ENCODE results near the gene SCARB1. TPM values are rescaled to one million over a fixed set of nuclear protein-coding genes. Genes with fewer than 3 reads are reported as not detected.

SCARB1 gene
- total and polyA plus RNA-seq, 2 experiments from 2014 or later: 31.0 to 62.5 TPM

DNA sequence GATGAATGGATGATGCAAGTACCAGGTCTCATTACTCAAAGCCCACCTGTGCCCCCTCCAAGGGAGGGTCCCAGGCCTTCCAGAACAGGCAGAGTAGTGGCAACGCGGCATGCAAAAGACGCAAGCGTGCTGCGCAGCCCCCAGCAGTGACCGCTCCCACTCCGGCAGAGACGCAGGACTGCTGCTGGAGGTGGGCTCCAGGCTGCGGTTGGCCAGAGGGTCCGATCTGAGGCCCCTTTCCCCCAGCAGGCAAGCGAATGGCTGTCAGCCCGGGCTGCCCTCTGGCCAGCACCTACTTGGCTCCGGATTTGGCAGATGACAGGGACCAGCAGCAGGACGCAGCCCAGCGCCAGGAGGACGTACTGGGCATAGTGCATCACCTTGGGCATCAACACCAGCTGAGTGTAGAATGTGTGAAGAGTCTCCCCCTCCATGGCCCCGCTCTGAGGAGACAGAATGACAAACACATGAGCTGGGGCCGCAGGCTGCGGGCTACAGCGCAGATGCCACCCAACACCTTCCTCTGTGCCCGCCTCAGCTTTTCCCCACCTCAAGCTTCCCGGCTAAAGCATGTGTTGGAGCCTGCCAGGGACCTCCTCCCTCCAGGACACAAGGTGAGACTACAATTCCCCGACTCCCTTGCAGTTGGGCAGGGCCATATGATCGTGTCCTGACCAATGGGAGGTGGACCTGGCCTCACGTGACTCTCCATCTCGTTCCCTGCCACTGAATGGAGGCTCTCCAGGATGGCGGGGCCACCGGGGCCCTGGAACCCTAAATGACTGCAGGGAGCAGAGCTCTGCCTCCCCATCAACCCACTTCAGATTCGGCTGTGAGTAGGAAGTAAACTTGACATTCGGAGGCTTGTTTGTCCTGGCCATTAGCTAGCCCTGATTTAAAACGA is 77.4 kb downstream of the SCARB1 start (continued):
- TF ChIP-seq ZNF462 (CRISPR knock-in tag; IDR thresholded peaks at IDR 0.05) (no peak), ZNF331 (CRISPR knock-in tag; IDR thresholded peaks at IDR 0.05; ENCODE audit: low read depth) (no peak), CREB1 (CRISPR knock-in tag; IDR thresholded peaks at IDR 0.05; ENCODE audit: low read depth) (0 out of 2 replicates have a peak, but pooled peaks have one; percentile 36)
- TF ChIP-seq, protein P1, sequence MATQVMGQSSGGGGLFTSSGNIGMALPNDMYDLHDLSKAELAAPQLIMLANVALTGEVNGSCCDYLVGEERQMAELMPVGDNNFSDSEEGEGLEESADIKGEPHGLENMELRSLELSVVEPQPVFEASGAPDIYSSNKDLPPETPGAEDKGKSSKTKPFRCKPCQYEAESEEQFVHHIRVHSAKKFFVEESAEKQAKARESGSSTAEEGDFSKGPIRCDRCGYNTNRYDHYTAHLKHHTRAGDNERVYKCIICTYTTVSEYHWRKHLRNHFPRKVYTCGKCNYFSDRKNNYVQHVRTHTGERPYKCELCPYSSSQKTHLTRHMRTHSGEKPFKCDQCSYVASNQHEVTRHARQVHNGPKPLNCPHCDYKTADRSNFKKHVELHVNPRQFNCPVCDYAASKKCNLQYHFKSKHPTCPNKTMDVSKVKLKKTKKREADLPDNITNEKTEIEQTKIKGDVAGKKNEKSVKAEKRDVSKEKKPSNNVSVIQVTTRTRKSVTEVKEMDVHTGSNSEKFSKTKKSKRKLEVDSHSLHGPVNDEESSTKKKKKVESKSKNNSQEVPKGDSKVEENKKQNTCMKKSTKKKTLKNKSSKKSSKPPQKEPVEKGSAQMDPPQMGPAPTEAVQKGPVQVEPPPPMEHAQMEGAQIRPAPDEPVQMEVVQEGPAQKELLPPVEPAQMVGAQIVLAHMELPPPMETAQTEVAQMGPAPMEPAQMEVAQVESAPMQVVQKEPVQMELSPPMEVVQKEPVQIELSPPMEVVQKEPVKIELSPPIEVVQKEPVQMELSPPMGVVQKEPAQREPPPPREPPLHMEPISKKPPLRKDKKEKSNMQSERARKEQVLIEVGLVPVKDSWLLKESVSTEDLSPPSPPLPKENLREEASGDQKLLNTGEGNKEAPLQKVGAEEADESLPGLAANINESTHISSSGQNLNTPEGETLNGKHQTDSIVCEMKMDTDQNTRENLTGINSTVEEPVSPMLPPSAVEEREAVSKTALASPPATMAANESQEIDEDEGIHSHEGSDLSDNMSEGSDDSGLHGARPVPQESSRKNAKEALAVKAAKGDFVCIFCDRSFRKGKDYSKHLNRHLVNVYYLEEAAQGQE (IDR thresholded peaks at IDR 0.05; ENCODE audit: unreplicated experiment): no peak

All from GM23338 (cell line).